GM12878 (cell line): Measurements from ENCODE around the gene NUP210L. TPM values are rescaled to one million over a fixed set of nuclear protein-coding genes. Genes with fewer than 3 reads are reported as not detected.

Experiments
- ATAC-seq: fragments of 200-7000 bp; cut with Tn5 transposase; 3 replicates; pipeline ENCODE4 v1.9.1; 2020; ENCODE audit warnings: mild to moderate bottlenecking, moderate library complexity
- BruUV-seq: library from RNA; stranded (reverse); fragments of 400-500 nt; replicated peaks from 2 replicates; lab custom pipeline; 2021; lab: Mats Ljungman, UMichigan
- CTCF ChIA-PET: fragments of 300-600 bp; sonication (Branson Sonifier 250); formaldehyde crosslinking; extraction: SDS; loops from one replicate; lab custom pipeline; 2021; ENCODE audit warnings: inconsistent platforms; lab: Yijun Ruan, JAX
- POLR2A ChIA-PET: fragments of 350-600 bp; formaldehyde crosslinking; extraction: SDS; loops from one replicate; lab custom pipeline; 2021; ENCODE audit warnings: inconsistent platforms; lab: Charles Lee
- RAD21 ChIA-PET: fragments of 300-600 bp; sonication (Branson Sonifier 250); formaldehyde crosslinking; loops from one replicate; lab custom pipeline; 2023; ENCODE audit warnings: antibody characterized with exemption; ENCODE audit not compliant: unreplicated experiment; lab: Charles Lee
- SMC1A ChIA-PET: fragments of 300-600 bp; sonication (Branson Sonifier 250); formaldehyde crosslinking; loops from one replicate; lab custom pipeline; 2023; ENCODE audit not compliant: unreplicated experiment, uncharacterized antibody; lab: Charles Lee
- DNase-seq: peaks from one replicate; pipeline ENCODE4 v3.0.0-alpha.2; 2011; ENCODE audit warnings: low read depth, low spot score
- FAIRE-seq: peaks from 3 replicates; lab custom pipeline; 2011; peaks lifted over from hg19 to GRCh38; lab: Jason Lieb, UNC
- H2AFZ ChIP-seq: 2 replicates; pipeline ENCODE4 v1.6.0; 2011; ENCODE audit warnings: low read depth, low read length, control low read depth; ENCODE audit not compliant: control insufficient read depth
- H3K27ac ChIP-seq: 2 replicates; pipeline ENCODE4 v1.5.1; 2011; ENCODE audit warnings: control low read depth; ENCODE audit not compliant: control insufficient read depth, insufficient read depth
- H3K27me3 ChIP-seq, 2 experiments: replicated peaks in 1 of 2; 2 replicates each; pipeline versions ENCODE4 v1.6.0 to v1.6.1; 2011; ENCODE audit warnings: low read length in 1 of 2; ENCODE audit not compliant: control insufficient read depth in 2 of 2, insufficient read depth in 2 of 2
- H3K36me3 ChIP-seq, 2 experiments: 2 replicates each; pipeline ENCODE4 v1.5.1; 2011; ENCODE audit warnings: low read length in 1 of 2; ENCODE audit not compliant: control insufficient read depth in 2 of 2, insufficient read depth in 2 of 2
- H3K4me1 ChIP-seq: 2 replicates; pipeline ENCODE4 v1.6.1; 2011; ENCODE audit warnings: mild to moderate bottlenecking, low read length, moderate library complexity, mixed read lengths; ENCODE audit not compliant: control insufficient read depth, insufficient read depth
- H3K4me2 ChIP-seq: 2 replicates; pipeline ENCODE4 v1.6.0; 2011; ENCODE audit warnings: control low read depth; ENCODE audit not compliant: control insufficient read depth, insufficient read depth
- H3K4me3 ChIP-seq: fragments of 200-600 bp; sonication (generic); 2 replicates; pipeline ENCODE4 v1.5.1; 2016
- H3K79me2 ChIP-seq: 2 replicates; pipeline ENCODE4 v1.6.0; 2011; ENCODE audit warnings: low read length; ENCODE audit not compliant: control insufficient read depth, insufficient read depth
- H3K9ac ChIP-seq: 2 replicates; pipeline ENCODE4 v1.8.0; 2011; ENCODE audit warnings: low read length, control low read depth, mixed read lengths; ENCODE audit not compliant: control insufficient read depth, insufficient read depth
- H3K9me3 ChIP-seq: replicated peaks from 3 replicates; pipeline ENCODE4 v1.5.1; 2011; ENCODE audit warnings: mild to moderate bottlenecking, low read length; ENCODE audit not compliant: control insufficient read depth, insufficient read depth
- H4K20me1 ChIP-seq: 2 replicates; pipeline ENCODE4 v1.6.0; 2011; ENCODE audit not compliant: control insufficient read depth, insufficient read depth
- BMI1 ChIP-seq: fragments of 450-650 bp; IDR thresholded peaks from 2 replicates; pipeline ENCODE4 v1.6.1; 2016; ENCODE audit warnings: mild to moderate bottlenecking, moderate library complexity, borderline replicate concordance
- EED ChIP-seq: sonication (generic); IDR thresholded peaks from 2 replicates; pipeline ENCODE4 v1.6.1; 2016; ENCODE audit warnings: antibody characterized with exemption, low read depth
- MTA2 ChIP-seq: fragments of 450-650 bp; IDR thresholded peaks from 2 replicates; pipeline ENCODE4 v1.6.1; 2016; ENCODE audit warnings: low read depth, mild to moderate bottlenecking, moderate library complexity
- MXI1 ChIP-seq: fragments of 150-350 bp; IDR thresholded peaks from 2 replicates; pipeline ENCODE4 v1.6.1; 2011; ENCODE audit warnings: low read depth, mild to moderate bottlenecking, inconsistent platforms, low read length, improper control_type of control experiment
- NFYB ChIP-seq: IDR thresholded peaks from 2 replicates; pipeline ENCODE4 v1.6.1; 2011; ENCODE audit warnings: low read depth, mild to moderate bottlenecking, low read length, improper control_type of control experiment, moderate library complexity; ENCODE audit not compliant: insufficient read depth
- SMAD1 ChIP-seq: fragments of 450-650 bp; IDR thresholded peaks from 2 replicates; pipeline ENCODE4 v1.6.1; 2018; ENCODE audit warnings: mild to moderate bottlenecking, low read depth; ENCODE audit not compliant: partially characterized antibody
- SMARCA5 ChIP-seq: fragments of 450-650 bp; IDR thresholded peaks from 2 replicates; pipeline ENCODE4 v1.6.1; 2017; ENCODE audit warnings: mild to moderate bottlenecking
- SPI1 ChIP-seq: IDR thresholded peaks from 2 replicates; pipeline ENCODE4 v1.6.1; 2011; ENCODE audit warnings: low read depth, mild to moderate bottlenecking, low read length, moderate library complexity, borderline replicate concordance; ENCODE audit not compliant: insufficient read depth
- SRF ChIP-seq, 2 experiments: IDR thresholded peaks; 2 replicates each; pipeline ENCODE4 v1.6.1; 2011; ENCODE audit warnings: low read depth in 2 of 2, low read length in 2 of 2, mild to moderate bottlenecking in 1 of 2, moderate library complexity in 1 of 2
- WGBS: methylation state at CpG from one replicate; pipeline ENCODE4 v1.1.6; 2016; ENCODE audit warnings: low lambda C conversion rate; ENCODE audit not compliant: insufficient replicate concordance, insufficient coverage; ENCODE audit errors: missing lambda C conversion rate; 5-methylcytosine and 5-hydroxymethylcytosine counted together
- in situ Hi-C: fragments of 300-500 bp; cut with MboI; formaldehyde crosslinking; loops from 9 replicates; pipeline ENCODE4 v1.14.3; 2018; ENCODE audit warnings: mixed read lengths
- intact Hi-C: fragments of 100-400 bp; cut with micrococcal nuclease; formaldehyde crosslinking; loops from one replicate; pipeline ENCODE4 v1.14.2; 2022; ENCODE audit not compliant: unreplicated experiment
- polyA plus RNA-seq, 11 experiments: library from polyadenylated mRNA; depleted of rRNA in 4 of 11; unstranded in 6 of 11; stranded (reverse) in 5 of 11; fragments of >200 nt; fragmentation: Nextera tagmentation in 4 of 11; fragmentation: Illumina TruSeq in 1 of 11; extraction: Ambion mirVana in 4 of 11; extraction: Trizol in 1 of 11; gene quantifications; 1 replicate in 1 of 11; 2 replicates in 10 of 11; pipeline versions ENCODE4 v1.2.1 to v1.2.3, GENCODE V29; 2011 to 2016; ENCODE audit warnings: inconsistent platforms in 2 of 11, missing spikeins in 2 of 11, low read depth in 1 of 11
- total RNA-seq, 4 experiments: library from RNA; depleted of rRNA in 3 of 4; stranded (reverse); fragments of >200 nt in 3 of 4; fragmentation: Illumina TruSeq in 1 of 4; extraction: Trizol in 1 of 4; gene quantifications; 2 replicates each; pipeline versions ENCODE4 v1.2.1 to v1.2.3, GENCODE V29; 2013 to 2021
- TF ChIP-seq, protein P1 (sequence below): fragments of 450-650 bp; formaldehyde crosslinking; IDR thresholded peaks from 2 replicates; pipeline ENCODE4 v1.5.0; 2022; ENCODE audit warnings: mild to moderate bottlenecking, missing genetic modification characterization
- TF ChIP-seq, protein P2 (sequence below): fragments of 450-650 bp; conservative IDR thresholded peaks from 2 replicates; pipeline ENCODE4 v1.6.1; 2017; ENCODE audit warnings: mild to moderate bottlenecking, moderate library complexity
- TF ChIP-seq, protein P3 (sequence below): fragments of 450-650 bp; formaldehyde crosslinking; IDR thresholded peaks from 2 replicates; pipeline ENCODE4 v1.4.0; 2022; ENCODE audit warnings: mild to moderate bottlenecking, moderate library complexity

Gene NUP210L
- total and polyA plus RNA-seq, 10 of the 15 experiments (the other 5 are each of a cell fraction or from before 2014, with no cell fraction given), result 0.04 to 0.08 (median 0.07) TPM; not detected in 7

DNA sequence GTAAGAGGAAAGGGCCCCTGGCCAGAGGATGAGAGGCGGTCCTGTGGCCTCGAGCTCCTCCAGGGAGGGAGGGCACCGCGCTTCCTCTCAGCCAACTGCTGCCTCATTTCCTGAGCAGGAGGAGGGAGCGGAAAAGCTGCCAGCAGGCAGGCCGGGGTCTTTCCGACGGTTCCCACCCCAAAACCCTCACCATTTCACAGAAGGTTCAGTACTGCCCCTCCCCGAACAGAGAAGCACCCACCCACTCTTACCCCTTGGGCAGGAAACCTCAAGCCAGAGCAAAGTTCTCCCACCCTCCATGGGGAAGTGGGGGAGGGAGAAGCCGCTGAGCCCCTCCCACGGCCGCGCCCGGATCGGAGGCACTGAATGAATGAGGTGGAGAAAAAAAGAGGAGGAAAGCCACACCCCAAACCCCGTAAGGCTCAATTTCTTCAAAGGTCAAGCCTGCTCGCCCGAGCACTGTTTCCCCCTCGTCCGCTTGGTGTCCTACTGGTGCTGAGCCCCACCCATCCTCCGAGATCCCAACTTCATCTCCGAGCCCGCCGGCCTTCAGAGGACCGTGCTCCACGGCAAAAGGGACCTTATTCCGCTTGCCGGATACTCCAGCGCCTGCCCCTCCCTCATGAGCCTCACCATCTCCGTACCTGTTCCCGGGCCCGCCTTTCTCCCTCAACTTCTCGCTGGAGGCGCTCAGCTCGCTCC lies 27.6 kb upstream of the NUP210L start:
- Histone ChIP-seq H4K20me1 (peaks cover 31% of the 10 kb centered on the region), H3K36me3 (peaks cover 0 to 19% of the 10 kb centered on the region in 2 experiments; a peak in 2 of 4 replicates), H3K27ac (peak overlapping the region; percentile 94), H3K4me2 (peak overlapping the region; percentile 91), H2AFZ (peak overlapping the region; percentile 55), H3K27me3 (no peaks in the 10 kb centered on the region), H3K4me1 (peaks cover 14% of the 10 kb centered on the region), H3K9me3 (no peaks in the 10 kb centered on the region), H3K9ac (peak overlapping the region; percentile 96), H3K79me2 (peaks cover 55% of the 10 kb centered on the region), H3K4me3 (peak overlapping the region; percentile 99)
- intact Hi-C loops (loop anchor here (2.0 to 5.0 kb wide), 2 partner anchors 38 to 190 kb away; partner anchors contain the start of genes RPS27 and UBAP2L), in situ Hi-C loops (loop anchor here (10.0 kb wide), 1 partner anchor 152 kb away; no protein-coding TSS in a partner anchor)
- ChIA-PET RAD21 (interaction anchor here (1.4 to 3.3 kb wide), 2 partner anchors 24 to 152 kb away, joined by 6 to 30 read pairs; no protein-coding TSS in a partner anchor), CTCF (interaction anchor here (0.6 to 1.9 kb wide), 6 partner anchors 17 to 902 kb away, joined by 3 to 12 read pairs (median 4); no protein-coding TSS in a partner anchor), SMC1A (interaction anchor here (0.7 to 4.1 kb wide), 6 partner anchors 24 to 192 kb away, joined by 3 to 22 read pairs (median 3); no protein-coding TSS in a partner anchor), POLR2A (interaction anchor here (0.5 to 3.9 kb wide), 11 partner anchors 14 to 283 kb away, joined by 3 to 20 read pairs (median 5); partner anchors contain the start of genes RPS27 and UBAP2L)
- DNase-seq (peak; percentile 71), ATAC-seq (peak; percentile 77), FAIRE-seq (no peak)
- no TSS peak for BruUV-seq
- under 1% methylated on average over 34 of the region's 35 CpGs for WGBS
- TF ChIP-seq SRF (IDR thresholded peaks at IDR 0.05; ENCODE audit: low read depth in 2 of 2, low read length in 2 of 2) (0 out of 4 replicates have a peak, but pooled peaks of 1 of the 2 experiments have one; percentile 51), BMI1 (no peak), SPI1 (peak; percentile 57), EED (peak; percentile 65), SMAD1 (peak; percentile 12), MTA2 (0 out of 2 replicates have a peak, but pooled peaks have one; percentile 16), MXI1 (peak; percentile 65; the same call in 1 of the 2 replicates), SMARCA5 (0 out of 2 replicates have a peak, but pooled peaks have one; percentile 8), NFYB (peak; percentile 50; the same call in 1 of the 2 replicates)
- TF ChIP-seq, protein P1, sequence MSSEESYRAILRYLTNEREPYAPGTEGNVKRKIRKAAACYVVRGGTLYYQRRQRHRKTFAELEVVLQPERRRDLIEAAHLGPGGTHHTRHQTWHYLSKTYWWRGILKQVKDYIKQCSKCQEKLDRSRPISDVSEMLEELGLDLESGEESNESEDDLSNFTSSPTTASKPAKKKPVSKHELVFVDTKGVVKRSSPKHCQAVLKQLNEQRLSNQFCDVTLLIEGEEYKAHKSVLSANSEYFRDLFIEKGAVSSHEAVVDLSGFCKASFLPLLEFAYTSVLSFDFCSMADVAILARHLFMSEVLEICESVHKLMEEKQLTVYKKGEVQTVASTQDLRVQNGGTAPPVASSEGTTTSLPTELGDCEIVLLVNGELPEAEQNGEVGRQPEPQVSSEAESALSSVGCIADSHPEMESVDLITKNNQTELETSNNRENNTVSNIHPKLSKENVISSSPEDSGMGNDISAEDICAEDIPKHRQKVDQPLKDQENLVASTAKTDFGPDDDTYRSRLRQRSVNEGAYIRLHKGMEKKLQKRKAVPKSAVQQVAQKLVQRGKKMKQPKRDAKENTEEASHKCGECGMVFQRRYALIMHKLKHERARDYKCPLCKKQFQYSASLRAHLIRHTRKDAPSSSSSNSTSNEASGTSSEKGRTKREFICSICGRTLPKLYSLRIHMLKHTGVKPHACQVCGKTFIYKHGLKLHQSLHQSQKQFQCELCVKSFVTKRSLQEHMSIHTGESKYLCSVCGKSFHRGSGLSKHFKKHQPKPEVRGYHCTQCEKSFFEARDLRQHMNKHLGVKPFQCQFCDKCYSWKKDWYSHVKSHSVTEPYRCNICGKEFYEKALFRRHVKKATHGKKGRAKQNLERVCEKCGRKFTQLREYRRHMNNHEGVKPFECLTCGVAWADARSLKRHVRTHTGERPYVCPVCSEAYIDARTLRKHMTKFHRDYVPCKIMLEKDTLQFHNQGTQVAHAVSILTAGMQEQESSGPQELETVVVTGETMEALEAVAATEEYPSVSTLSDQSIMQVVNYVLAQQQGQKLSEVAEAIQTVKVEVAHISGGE (CRISPR knock-in tag), result no peak
- TF ChIP-seq, protein P2, sequence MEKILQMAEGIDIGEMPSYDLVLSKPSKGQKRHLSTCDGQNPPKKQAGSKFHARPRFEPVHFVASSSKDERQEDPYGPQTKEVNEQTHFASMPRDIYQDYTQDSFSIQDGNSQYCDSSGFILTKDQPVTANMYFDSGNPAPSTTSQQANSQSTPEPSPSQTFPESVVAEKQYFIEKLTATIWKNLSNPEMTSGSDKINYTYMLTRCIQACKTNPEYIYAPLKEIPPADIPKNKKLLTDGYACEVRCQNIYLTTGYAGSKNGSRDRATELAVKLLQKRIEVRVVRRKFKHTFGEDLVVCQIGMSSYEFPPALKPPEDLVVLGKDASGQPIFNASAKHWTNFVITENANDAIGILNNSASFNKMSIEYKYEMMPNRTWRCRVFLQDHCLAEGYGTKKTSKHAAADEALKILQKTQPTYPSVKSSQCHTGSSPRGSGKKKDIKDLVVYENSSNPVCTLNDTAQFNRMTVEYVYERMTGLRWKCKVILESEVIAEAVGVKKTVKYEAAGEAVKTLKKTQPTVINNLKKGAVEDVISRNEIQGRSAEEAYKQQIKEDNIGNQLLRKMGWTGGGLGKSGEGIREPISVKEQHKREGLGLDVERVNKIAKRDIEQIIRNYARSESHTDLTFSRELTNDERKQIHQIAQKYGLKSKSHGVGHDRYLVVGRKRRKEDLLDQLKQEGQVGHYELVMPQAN, result peak; percentile 66
- TF ChIP-seq, protein P3, sequence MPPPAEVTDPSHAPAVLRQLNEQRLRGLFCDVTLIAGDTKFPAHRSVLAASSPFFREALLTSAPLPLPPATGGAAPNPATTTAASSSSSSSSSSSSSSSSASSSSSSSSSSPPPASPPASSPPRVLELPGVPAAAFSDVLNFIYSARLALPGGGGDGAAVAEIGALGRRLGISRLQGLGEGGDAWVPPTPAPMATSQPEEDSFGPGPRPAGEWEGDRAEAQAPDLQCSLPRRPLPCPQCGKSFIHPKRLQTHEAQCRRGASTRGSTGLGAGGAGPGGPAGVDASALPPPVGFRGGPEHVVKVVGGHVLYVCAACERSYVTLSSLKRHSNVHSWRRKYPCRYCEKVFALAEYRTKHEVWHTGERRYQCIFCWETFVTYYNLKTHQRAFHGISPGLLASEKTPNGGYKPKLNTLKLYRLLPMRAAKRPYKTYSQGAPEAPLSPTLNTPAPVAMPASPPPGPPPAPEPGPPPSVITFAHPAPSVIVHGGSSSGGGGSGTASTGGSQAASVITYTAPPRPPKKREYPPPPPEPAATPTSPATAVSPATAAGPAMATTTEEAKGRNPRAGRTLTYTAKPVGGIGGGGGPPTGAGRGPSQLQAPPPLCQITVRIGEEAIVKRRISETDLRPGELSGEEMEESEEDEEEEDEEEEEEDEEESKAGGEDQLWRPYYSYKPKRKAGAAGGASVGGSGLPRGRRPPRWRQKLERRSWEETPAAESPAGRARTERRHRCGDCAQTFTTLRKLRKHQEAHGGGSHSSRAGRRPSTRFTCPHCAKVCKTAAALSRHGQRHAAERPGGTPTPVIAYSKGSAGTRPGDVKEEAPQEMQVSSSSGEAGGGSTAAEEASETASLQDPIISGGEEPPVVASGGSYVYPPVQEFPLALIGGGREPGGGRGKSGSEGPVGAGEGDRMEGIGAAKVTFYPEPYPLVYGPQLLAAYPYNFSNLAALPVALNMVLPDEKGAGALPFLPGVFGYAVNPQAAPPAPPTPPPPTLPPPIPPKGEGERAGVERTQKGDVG (CRISPR knock-in tag), result 0 out of 2 replicates have a peak, but pooled peaks have one; percentile 12
